Hematopoietic multipotent progenitor cell treated with erythropoietin and hydrocortisone succinate and interleukin-3 and kit ligand, for 15 days (in vitro differentiated cells): ENCODE data around the gene SRC.

Experiments used
- DNase-seq: peaks from one replicate; pipeline ENCODE4 v3.0.0-alpha.2; 2015; ENCODE audit warnings: low spot score

SRC gene

GRCh38 chr20:37350649-37351574 is 5.0 kb downstream of the SRC start:
- DNase-seq: no peak

GRCh38 chr20:37351689-37352607 is 6.0 kb downstream of the SRC start:
- no peak for DNase-seq

GRCh38 chr20:37352608-37352980 is 6.7 kb downstream of the SRC start:
- DNase-seq: no peak

GRCh38 chr20:37353285-37353849 is 7.4 kb downstream of the SRC start:
- DNase-seq: no peak

GRCh38 chr20:37354210-37355195 is 8.6 kb downstream of the SRC start:
- DNase-seq: no peak

GRCh38 chr20:37355252-37356180 is 9.6 kb downstream of the SRC start:
- DNase-seq: no peak

- no peak for DNase-seq
These were observed 10.4 kb downstream of the SRC start for GRCh38 chr20:37356387-37356786.

GRCh38 chr20:37356961-37357371 is 11.0 kb downstream of the SRC start:
- DNase-seq: no peak

GRCh38 chr20:37357481-37358365 is 11.8 kb downstream of the SRC start:
- no peak for DNase-seq

GRCh38 chr20:37358366-37359150 is 12.6 kb downstream of the SRC start:
- DNase-seq: no peak

- no peak for DNase-seq
These were observed 13.4 kb downstream of the SRC start for GRCh38 chr20:37359331-37359730.

- DNase-seq: no peak
These were observed 13.9 kb downstream of the SRC start for GRCh38 chr20:37359836-37360235.

- DNase-seq: no peak
These were observed 14.6 kb downstream of the SRC start for GRCh38 chr20:37360391-37361115.

GRCh38 chr20:37361336-37361735 is 15.4 kb downstream of the SRC start:
- no peak for DNase-seq

- DNase-seq: no peak
These were observed 16.4 kb downstream of the SRC start for GRCh38 chr20:37362231-37362792.

- no peak for DNase-seq
These were observed 16.9 kb downstream of the SRC start for GRCh38 chr20:37362821-37363220.
